Activated T-helper 2 cell treated with anti-CD3 and anti-CD28 coated beads, Interferon-gamma antibody, Interleukin-2, Interleukin-4, amounts not matched to agents 10 μg/mL and 5 μg/mL and 100 μg/mL, durations not matched to agents 14 hours and 24 hours and 36 hours (primary cell): Measurements from ENCODE around the gene SEMA4D. TPM values are rescaled to one million over a fixed set of nuclear protein-coding genes. Genes with fewer than 3 reads are reported as not detected.

Source experiments
- DNase-seq: peaks from one replicate; pipeline ENCODE4 v3.0.0; 2021; ENCODE audit warnings: low spot score
- H3K27ac Mint-ChIP-seq: one replicate; pipeline ENCODE4 v1.8.0; 2021; ENCODE audit warnings: mixed read lengths
- H3K27me3 Mint-ChIP-seq: one replicate; pipeline ENCODE4 v1.8.0; 2021; ENCODE audit warnings: low read depth, mixed read lengths
- H3K36me3 Mint-ChIP-seq: one replicate; pipeline ENCODE4 v1.8.0; 2021; ENCODE audit warnings: low read depth, mixed read lengths
- H3K4me1 Mint-ChIP-seq: one replicate; pipeline ENCODE4 v1.8.0; 2021; ENCODE audit warnings: low read depth, mixed read lengths
- H3K4me3 Mint-ChIP-seq: one replicate; pipeline ENCODE4 v1.8.0; 2021; ENCODE audit warnings: low read depth, mild to moderate bottlenecking, moderate library complexity, mixed read lengths
- H3K9me3 Mint-ChIP-seq: one replicate; pipeline ENCODE4 v1.8.0; 2021; ENCODE audit warnings: mixed read lengths
- intact Hi-C: fragments of 100-400 bp; cut with micrococcal nuclease; formaldehyde crosslinking; loops from one replicate; pipeline ENCODE4 v1.15.1; 2023
- total RNA-seq: library from RNA; stranded (reverse); gene quantifications from 2 replicates; pipeline ENCODE4 v1.2.3, GENCODE V29; 2022

SEMA4D gene
- total RNA-seq, 1 donor from 2014 or later: 317 TPM

DNA sequence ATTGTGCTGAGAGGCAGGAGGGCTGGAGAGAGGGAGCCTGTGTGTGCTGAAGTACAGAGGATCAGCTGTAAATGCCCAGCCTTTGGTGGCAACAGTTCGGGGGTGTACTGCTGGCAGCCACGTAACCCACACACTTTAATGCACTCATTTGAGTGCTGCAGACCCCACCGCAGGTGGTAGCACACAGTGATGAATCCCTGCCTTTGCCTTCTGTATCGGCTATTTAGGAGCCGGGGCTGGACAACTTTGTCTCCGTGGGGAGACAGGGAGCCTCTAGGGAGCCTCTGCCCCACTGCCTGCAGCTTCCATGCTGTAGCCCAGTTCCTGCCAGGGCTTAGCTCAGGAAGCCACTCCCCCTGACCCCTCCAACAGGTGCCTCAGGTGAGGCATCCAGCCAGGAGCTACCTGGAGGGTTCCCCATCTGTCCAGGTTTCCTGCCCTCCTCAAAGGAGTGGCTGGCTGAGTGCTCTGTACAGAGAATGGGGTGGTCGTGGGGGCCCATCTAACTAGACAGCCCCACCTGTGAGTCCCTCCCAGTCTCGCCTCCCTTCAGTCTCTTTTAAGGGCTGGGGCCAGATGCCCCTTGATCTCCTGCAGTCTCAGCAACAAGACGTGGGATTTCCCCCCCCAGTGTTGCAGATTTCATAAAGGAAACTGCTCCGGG lies 135.1 kb downstream of the SEMA4D start:
- Mint-ChIP-seq H3K4me3 (no peak overlapping the region), H3K27ac (no peak overlapping the region), H3K27me3 (no peaks in the 10 kb centered on the region), H3K4me1 (peaks cover 3% of the 10 kb centered on the region), H3K9me3 (no peaks in the 10 kb centered on the region), H3K36me3 (peaks cover 47% of the 10 kb centered on the region)
- intact Hi-C loops: no loop called here
- no peak for DNase-seq

DNA sequence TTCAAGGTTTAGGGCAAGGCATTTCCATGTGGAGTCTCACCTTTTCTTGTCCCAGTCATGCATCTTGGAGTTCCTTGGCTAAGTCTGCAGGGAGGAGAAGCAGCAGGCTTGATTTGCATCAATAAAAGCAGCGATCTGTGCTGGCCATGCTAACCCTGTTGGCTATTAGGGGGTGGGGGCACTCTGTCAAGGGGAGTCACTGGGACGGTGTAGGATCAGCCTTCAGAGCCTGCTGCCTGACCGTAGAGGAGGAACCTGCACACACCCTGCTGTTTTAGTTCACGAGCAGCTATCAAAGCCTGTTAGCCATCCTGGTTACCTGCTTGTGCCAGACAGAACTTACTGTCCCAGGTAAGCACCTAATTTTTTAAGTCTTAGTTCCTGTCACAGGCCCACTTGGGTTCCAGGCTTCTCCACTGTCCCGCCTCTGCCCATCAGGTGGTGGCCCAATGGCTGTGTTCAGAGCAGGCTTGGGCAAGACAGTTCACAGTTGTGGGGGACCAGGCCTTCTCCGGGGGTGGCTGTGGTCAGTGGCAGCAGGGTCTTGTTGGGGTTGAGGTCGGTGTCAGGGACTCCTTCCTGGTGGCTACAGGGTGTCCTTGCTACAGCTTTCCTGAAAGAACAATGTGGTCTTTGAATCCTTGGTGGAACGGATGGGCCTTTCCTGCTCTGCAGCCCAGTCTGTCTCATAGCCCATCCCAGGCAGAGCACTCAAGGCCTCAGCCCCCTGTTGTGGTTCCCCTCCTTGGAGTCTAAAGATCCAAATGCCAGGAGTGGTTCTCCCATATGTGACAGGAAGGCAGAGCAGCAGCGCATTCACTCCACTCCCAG lies 135.9 kb downstream of the SEMA4D start:
- Mint-ChIP-seq H3K4me3 (no peak overlapping the region), H3K9me3 (no peaks in the 10 kb centered on the region), H3K27me3 (no peaks in the 10 kb centered on the region), H3K4me1 (peaks cover 7% of the 10 kb centered on the region), H3K27ac (no peak overlapping the region), H3K36me3 (peaks cover 54% of the 10 kb centered on the region)
- DNase-seq: no peak
- intact Hi-C loops: no loop called here

DNA sequence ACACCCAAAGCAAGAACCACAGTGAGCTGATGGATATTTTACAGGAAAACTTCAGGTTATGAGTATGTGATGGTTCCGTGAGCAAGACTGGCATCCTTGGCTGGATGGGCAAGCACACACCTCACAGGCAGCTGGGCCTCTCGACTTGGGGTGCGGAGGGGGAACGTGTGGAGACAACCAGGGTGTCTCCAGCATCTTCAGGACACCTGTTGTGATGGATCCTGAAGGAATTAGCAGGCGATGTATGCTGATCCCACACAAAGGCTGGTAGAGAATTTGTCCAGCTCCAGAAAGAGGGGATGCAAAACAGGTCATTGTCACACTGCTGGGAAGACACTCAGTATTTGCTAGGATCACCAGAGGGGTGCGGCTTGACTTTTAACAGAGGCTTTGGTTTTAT lies 136.9 kb downstream of the SEMA4D start:
- no peaks in the 10 kb centered on the region for H3K27me3 Mint-ChIP-seq
- DNase-seq: no peak
- intact Hi-C loops: no loop called here
- peaks cover 8% of the 10 kb centered on the region for H3K4me1 Mint-ChIP-seq
- peaks cover 63% of the 10 kb centered on the region for H3K36me3 Mint-ChIP-seq
- H3K9me3 Mint-ChIP-seq: no peaks in the 10 kb centered on the region
- H3K27ac Mint-ChIP-seq: no peak overlapping the region
- no peak overlapping the region for H3K4me3 Mint-ChIP-seq

DNA sequence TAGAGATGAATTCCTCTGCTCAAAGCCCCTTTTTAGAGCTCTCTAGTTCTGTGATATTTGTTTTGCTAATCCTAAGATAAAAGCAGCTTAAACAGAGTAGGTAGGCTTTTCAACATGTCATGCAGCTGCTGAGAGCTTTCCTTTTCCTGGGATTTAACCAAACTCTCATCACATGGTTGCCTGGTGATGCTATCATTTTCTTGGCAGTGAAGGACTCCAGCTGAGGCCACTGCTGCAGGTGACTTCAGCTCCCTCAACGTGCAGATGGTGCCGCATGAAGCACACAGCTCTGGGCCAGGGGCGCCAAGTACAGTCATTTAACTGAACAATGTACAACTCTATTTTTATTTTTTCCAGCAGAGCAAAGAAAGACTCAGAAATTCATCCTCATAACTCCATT lies 137.4 kb downstream of the SEMA4D start:
- DNase-seq: no peak
- Mint-ChIP-seq H3K4me1 (peaks cover 8% of the 10 kb centered on the region), H3K4me3 (no peak overlapping the region), H3K9me3 (no peaks in the 10 kb centered on the region), H3K27ac (peak overlapping the region; percentile 43), H3K36me3 (peaks cover 65% of the 10 kb centered on the region), H3K27me3 (no peaks in the 10 kb centered on the region)
- intact Hi-C loops: no loop called here

DNA sequence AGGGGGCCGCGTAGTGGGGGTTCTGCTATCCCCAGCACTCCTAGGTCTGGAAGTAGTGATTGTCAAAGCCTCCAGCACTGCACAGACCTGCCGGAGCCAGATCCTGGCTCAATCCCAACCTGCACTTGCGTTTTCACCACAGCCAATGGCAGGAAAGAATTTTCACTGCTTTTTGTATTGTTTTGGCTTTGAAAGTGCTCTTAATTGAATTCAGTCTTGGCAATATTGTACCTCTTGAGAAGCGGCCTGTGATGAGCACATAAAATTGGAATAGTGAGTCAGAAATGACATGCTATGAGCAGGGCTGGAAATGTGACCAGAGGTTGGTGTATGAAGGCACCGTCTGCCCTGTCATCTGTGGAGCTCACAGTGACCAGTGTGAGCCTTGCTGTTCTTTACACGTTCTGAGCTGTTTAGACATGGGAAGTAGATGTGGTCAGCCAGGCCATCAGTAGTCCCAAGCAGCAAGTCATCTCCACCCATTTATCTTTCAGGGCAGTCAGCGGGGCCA lies 138.1 kb downstream of the SEMA4D start:
- H3K9me3 Mint-ChIP-seq: no peaks in the 10 kb centered on the region
- no peaks in the 10 kb centered on the region for H3K27me3 Mint-ChIP-seq
- DNase-seq: no peak
- intact Hi-C loops: no loop called here
- H3K27ac Mint-ChIP-seq: peak overlapping the region; percentile 63
- H3K36me3 Mint-ChIP-seq: peaks cover 72% of the 10 kb centered on the region
- H3K4me1 Mint-ChIP-seq: peaks cover 8% of the 10 kb centered on the region
- H3K4me3 Mint-ChIP-seq: no peak overlapping the region

DNA sequence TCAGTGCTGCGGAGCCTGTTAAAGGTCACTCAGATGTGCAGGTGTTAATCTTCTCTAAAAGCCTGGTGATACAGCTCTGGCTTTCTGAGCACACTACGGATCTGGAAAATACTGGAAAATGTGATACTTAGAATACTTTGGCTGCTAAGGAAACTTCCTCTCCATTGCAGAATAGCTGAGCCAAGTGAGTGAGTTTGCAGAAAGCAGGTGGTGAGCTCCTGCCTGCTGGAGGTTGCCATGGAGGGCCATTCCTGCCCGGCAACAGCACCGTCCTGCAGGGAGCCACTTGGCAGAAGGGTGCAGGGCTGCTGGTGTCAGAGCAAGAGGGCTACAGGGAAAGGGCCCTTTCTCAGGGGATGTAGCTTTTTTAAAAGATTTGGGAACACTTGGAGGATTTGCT lies 138.9 kb downstream of the SEMA4D start:
- Mint-ChIP-seq H3K27ac (no peak overlapping the region), H3K36me3 (peaks cover 77% of the 10 kb centered on the region), H3K4me3 (no peak overlapping the region), H3K4me1 (peaks cover 8% of the 10 kb centered on the region), H3K9me3 (no peaks in the 10 kb centered on the region), H3K27me3 (no peaks in the 10 kb centered on the region)
- DNase-seq: no peak
- intact Hi-C loops: no loop called here

DNA sequence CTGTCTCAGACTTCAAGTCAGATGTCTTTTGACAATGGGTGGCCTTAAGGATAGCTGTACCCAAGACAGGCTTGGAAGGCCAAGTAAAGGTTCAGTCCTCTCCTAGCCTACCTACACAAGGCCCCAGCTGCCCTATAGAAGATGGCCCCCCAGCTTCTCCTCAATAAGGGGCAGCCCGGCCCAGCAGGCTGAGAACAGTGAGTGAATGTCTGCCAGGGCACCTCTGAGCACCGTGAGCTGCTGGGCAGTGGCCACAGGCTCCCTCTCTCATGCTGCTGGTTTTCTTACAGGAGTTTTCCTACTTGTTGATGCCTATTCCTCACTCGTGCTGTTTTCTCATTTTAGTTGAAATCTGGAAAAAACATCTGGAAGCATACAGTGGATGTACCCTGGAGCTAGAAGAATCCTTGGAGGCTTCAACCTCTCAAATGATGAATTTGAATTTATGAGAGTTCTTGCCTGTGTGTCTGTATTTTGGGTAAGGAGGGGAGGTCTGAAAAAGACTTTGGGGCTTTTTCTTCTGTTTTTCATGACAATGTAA lies 139.5 kb downstream of the SEMA4D start:
- Mint-ChIP-seq H3K36me3 (peaks cover 82% of the 10 kb centered on the region), H3K4me3 (no peak overlapping the region), H3K4me1 (peaks cover 11% of the 10 kb centered on the region), H3K9me3 (no peaks in the 10 kb centered on the region), H3K27ac (no peak overlapping the region), H3K27me3 (no peaks in the 10 kb centered on the region)
- DNase-seq: no peak
- intact Hi-C loops: no loop called here

DNA sequence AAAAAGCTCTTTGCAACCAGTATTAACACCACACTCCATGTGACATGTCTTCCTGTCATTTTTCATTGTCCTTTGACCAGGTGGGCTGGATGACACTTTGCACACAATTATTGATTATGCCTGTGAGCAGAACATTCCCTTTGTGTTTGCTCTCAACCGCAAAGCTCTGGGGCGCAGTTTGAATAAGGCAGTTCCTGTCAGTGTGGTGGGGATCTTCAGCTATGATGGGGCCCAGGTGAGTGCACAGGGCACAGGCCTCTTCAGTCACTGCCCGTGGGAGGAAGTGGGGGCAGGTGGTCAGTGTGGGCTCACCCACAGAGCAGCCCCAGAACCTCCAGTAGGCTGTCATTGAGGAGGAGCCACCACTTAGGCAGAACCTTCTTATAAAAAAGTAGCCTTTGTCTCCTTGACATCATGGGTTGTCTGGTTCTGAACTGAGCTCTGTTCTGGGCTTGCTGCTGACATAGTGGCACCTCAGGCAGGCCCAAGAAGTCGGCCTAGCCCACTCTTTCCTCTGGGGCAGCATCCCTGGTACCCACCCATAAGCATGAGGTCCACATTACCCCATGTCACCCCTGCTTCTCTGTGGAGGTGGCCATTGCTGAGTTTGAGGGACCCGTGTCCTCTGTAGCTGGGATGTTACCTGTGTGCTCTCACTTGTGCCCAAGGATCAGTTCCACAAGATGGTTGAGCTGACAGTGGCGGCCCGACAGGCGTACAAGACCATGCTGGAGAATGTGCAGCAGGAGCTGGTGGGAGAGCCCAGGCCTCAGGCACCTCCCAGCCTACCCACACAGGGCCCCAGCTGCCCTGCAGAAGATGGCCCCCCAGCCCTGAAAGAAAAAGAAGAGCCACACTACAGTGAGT lies 140.3 kb downstream of the SEMA4D start:
- no peak overlapping the region for H3K4me3 Mint-ChIP-seq
- intact Hi-C loops: no loop called here
- H3K4me1 Mint-ChIP-seq: peaks cover 14% of the 10 kb centered on the region
- H3K9me3 Mint-ChIP-seq: no peaks in the 10 kb centered on the region
- no peak for DNase-seq
- no peak overlapping the region for H3K27ac Mint-ChIP-seq
- peaks cover 87% of the 10 kb centered on the region for H3K36me3 Mint-ChIP-seq
- H3K27me3 Mint-ChIP-seq: no peaks in the 10 kb centered on the region

DNA sequence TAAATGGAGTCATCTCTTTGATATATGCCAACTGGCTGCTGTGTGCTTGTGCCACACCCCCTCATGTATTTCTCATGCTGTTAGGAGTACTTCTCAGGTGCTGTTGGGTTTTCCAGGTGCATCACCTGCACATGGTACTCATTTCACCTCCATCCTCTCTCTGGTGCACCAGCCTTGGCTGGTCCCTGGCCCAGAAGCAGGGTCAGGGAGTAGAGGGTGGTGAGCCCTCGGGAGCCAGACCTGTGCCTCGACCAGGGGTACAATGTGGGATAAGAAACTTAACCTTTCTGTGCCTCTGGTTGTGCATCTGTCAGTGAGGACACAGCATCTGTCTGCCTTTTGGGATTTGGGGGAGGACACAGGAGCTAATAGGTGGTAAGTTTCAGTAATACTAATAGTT lies 141.1 kb downstream of the SEMA4D start:
- no peak overlapping the region for H3K27ac Mint-ChIP-seq
- intact Hi-C loops: no loop called here
- peaks cover 87% of the 10 kb centered on the region for H3K36me3 Mint-ChIP-seq
- peaks cover 21% of the 10 kb centered on the region for H3K4me1 Mint-ChIP-seq
- no peaks in the 10 kb centered on the region for H3K27me3 Mint-ChIP-seq
- DNase-seq: no peak
- H3K4me3 Mint-ChIP-seq: no peak overlapping the region
- no peaks in the 10 kb centered on the region for H3K9me3 Mint-ChIP-seq

DNA sequence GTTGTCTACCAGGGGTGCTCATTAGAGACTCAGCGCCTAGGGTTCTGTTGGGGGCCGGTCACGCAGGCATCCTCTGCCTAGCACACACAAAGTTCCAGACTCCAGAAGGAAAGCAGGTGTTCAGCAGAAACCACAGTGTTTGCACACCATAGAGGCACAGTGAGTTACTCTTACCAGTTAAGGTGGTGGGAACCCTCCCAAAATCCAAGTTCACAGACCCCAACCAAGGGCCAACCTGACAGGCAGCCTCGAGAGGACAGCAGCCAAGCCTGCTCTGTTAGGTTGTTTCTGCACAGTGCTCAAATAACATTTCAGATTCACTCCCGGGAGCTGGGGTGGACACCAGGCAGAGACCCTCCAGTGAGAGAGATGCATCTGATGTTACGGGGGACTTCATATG lies 143.4 kb downstream of the SEMA4D start:
- H3K27ac Mint-ChIP-seq: no peak overlapping the region
- no peak overlapping the region for H3K4me3 Mint-ChIP-seq
- H3K4me1 Mint-ChIP-seq: peaks cover 23% of the 10 kb centered on the region
- peaks cover 87% of the 10 kb centered on the region for H3K36me3 Mint-ChIP-seq
- H3K9me3 Mint-ChIP-seq: no peaks in the 10 kb centered on the region
- intact Hi-C loops: no loop called here
- DNase-seq: no peak
- H3K27me3 Mint-ChIP-seq: no peaks in the 10 kb centered on the region

DNA sequence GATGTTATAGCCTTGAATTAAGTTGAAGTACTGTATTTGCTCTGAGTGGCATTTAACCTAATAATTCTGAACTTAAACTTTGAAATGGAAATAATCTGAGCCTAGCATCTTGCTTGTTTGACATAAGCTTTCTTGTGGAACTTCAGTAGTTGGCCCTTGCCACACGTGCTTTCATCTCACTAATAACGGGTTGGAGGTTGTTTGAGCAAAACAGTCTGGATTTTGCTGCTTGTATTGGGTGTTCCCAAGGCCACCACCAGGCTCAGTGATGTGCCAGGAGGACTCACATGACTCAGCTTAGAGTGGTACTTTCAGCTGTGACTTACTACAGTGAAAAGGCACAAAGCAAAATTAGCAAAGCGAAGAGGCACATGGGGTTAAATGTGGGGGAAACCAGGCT lies 143.9 kb downstream of the SEMA4D start:
- H3K4me1 Mint-ChIP-seq: peaks cover 23% of the 10 kb centered on the region
- no peaks in the 10 kb centered on the region for H3K9me3 Mint-ChIP-seq
- DNase-seq: no peak
- no peaks in the 10 kb centered on the region for H3K27me3 Mint-ChIP-seq
- H3K36me3 Mint-ChIP-seq: peaks cover 86% of the 10 kb centered on the region
- H3K27ac Mint-ChIP-seq: no peak overlapping the region
- no peak overlapping the region for H3K4me3 Mint-ChIP-seq
- intact Hi-C loops: no loop called here

DNA sequence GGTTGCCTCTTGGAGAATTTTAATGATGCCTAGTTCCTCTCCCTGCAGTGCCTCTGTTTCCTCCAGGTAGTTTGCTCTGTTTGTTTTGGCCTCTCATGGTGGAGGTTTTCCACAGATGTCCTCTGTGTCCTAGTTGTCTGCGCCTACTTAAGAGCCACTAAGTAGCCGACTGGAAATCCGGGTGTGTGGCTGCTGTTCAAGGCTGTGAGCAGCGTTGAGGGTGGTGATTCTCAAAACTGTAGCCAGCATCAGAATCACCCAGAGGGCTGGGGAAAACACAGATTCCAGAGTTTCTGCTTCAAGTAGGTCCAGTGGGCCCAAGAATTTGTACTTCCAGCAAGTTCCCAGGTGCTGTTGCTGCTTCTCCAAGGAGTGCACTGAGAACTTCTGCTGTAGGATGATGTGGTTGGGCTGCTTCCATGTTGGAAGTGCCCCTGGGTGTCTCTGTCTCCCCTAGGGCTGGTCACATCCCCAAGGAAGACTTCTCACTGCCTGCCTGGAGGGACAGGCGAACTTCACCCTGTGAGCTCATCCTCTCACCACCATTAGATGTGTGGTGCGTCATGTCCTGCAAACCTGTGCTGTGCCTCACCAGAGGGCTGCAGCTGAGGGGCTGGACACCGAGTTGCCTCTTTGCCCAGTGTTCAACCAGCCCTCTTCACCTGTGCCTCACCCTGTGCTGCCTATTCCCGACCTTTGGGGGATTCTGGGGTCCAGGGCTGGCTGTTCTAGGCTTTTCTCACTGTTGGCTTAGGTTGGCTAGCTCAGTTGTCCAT lies 144.9 kb downstream of the SEMA4D start:
- Mint-ChIP-seq H3K27ac (peak overlapping the region; percentile 71), H3K4me3 (peak overlapping the region; percentile 51), H3K9me3 (no peaks in the 10 kb centered on the region), H3K27me3 (no peaks in the 10 kb centered on the region), H3K36me3 (peaks cover 89% of the 10 kb centered on the region), H3K4me1 (peaks cover 23% of the 10 kb centered on the region)
- DNase-seq: no peak
- intact Hi-C loops: no loop called here
